ENCODE data around the gene SEMA4B.
"Not testable (repeated sequence)": the region's sequence is repeated elsewhere in the genome, so short reads cannot be mapped to it uniquely, and the experiment has no call there.

The SEMA4B gene

DNA sequence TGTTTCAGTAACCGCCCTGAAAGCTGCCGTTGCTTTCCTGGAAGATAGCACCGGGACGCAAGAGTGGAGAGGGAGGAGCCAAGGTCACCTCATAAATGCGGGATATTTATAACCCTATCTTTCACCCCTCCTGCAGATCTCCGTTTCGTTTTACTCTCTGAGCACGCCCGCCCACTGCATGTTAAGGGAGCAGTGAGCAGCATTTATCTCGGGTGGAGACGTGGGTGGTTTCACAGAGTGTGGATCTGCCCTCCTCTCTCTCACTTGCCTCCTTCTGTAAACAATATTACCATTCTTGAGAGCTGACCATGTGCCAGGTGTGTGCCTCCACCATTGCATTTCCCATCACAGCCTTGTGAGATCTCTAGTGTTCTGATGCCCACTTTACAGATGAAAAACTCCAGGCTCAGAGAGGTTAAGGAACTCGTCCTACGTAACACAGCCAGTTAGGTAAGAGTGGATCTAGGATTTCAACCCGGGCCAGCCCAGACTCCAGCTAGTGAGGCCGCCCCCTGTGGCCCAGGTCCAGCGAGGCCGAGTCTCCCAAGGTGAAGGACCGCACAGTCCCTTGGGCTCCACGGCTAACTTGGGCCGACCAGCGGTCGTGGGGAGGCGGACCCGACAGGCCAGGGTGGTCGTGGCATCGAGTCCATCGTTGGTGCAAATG is 16.9 kb upstream of the SEMA4B start:
- DNase-seq: no peak

DNA sequence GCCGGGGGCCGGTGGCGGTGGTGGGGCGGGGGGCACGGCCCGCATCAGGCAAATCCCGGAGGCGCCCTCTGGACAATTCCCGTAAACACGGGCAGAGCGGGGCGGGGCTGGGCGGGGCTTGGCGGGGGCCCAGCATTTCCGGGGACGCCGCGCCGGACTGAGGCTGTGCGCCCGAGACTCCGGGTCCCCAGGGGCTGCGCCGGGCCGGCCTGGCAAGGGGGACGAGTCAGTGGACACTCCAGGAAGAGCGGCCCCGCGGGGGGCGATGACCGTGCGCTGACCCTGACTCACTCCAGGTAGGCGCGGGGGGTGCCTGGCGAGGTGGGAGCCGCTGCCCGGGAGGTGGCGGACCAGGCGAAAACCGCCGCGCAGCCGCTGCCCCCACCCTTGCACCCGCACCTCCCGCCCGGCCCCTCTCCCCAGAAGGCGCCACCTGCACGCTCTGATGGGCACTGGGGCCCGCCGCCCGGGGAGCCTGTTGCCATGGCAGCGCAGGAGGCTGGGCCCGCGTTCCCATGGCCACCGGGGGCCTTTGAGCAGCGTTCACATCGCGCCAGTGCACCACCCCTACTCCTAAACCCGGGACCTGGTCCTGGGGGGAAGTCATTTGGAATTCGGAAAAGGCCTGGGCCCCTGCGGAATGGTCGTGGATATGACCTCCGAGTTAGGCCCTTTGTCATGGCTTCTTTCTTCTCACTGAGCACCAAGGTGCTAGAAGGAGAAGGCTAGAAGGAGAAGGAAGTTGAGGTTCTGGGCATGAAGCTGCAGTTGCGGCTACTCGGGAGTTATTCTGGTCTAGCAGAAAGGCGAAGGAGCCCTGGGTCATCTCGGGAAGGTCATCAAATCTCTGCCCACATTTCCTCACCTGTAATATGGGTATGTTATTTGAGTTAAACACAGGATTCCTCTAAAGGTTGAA is 16.1 kb upstream of the SEMA4B start:
- DNase-seq: peak; percentile 63

DNA sequence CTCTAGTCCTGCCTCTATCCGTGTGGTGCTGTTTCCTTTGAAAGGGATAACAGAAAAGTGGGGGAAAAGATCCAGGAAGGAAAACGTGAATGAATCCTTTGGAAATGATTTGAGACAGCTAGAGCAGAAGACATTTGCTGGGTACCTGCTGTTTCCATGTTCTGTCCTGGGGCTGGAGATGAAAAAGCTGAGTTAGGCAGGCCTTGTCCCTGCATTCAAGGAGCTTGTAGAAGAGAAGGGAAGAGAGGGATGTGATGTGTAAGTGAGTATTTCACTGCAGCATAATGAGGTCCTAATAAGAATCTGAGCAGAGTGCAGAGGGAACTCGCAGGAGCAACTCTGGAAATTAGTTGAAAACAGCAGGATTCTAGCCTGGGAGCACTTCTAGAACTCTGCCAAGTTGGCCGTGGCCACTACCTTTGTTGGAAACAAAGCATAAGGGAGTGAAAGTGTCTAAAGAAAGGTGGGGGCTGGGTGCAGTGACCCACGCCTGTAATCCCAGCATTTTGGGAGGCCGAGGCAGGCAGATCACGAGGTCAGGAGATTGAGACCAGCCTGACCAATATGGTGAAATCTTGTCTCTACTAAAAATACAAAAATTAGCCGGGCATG is 13.8 kb upstream of the SEMA4B start:
- no peak for DNase-seq

DNA sequence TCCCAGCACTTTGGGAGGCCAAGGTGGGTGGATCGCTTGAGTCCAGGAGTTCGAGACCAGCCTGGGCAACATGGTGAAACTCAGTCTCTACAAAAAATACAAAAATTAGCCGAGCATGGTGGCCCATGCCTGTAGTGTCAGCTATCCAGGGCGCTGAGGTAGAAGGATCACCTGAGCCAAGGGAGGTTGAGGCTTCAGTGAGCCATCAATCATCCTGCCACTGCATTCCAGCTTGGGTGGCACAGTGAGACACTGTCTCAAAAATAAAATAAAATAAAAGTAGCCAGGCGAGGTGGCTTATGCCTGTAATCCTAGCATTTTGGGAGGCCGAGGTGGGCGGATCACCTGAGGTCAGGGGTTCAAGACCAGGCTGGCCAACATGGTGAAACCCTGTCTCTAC is 13.1 kb upstream of the SEMA4B start:
- not testable (repeated sequence) for DNase-seq

DNA sequence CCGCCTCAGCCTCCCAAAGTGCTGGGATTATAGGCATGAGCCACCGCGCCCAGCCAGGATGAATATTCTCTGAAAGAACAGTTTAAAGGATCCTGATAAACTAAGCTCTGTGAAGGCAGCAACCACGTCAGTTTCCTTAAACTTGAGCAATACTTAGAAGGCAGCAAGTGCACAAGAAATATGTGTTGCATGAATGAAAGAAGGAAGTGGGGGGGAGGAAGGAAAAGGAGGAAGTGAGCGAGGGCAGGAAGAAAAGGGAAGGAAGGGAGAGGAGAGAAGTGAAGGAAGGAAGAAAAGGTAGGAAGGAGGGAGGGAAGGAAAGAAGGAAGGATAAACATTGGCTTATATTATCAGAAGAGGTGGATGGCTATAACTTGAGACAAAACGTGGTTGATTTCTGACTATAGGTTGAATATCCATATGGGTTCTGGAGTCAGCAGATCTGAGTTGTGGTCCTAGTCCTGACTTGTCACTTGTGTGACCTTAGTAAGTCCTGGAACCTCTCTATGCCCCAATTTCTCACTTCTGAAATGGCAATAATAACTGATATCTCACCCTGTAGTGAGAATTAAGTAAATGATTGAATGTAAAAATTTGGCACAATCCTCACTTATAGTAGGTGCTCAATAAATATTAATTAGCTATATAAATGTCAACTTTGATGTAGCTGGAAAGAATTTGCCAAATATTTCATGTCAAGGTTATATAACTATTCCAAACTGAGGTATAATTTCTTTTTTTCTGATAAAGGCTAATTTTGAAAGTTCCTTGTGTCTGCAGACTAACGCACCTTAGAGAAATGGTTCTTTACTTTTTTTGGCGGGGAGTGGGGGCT is 12.0 kb upstream of the SEMA4B start:
- DNase-seq: no peak

DNA sequence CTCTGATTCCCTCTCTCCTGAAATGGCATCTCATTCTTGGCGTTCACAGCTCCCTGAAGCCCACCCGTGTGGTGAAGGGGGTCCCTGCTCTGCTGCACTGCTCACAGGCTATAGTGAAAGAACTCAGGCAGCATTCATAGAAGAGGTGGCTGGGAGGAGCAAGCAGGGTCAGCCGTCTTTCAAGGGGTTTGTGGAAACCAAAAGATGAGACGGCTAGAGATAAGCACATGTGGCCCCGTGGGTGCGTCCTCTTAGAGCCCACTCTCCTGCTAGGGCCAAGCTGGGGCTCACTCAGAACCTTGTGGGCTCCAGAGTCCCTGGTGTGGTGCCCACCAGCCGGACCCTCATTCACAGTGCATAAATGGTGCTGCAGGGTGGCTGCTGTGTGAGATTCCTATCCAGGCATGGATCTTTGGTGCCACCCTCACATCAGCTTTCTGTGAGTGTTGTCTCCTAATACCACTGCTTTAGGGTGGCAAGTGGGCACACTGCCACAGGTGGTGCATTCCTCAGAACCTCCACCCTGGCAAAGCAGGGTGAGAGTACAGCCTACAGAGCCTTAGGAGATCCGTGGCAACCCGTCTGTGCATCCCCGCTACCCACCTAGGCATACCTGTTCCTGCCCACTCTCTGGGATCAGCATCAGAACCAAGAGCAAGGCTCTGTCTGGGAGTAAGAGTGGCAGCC is 11.2 kb upstream of the SEMA4B start:
- DNase-seq: no peak

DNA sequence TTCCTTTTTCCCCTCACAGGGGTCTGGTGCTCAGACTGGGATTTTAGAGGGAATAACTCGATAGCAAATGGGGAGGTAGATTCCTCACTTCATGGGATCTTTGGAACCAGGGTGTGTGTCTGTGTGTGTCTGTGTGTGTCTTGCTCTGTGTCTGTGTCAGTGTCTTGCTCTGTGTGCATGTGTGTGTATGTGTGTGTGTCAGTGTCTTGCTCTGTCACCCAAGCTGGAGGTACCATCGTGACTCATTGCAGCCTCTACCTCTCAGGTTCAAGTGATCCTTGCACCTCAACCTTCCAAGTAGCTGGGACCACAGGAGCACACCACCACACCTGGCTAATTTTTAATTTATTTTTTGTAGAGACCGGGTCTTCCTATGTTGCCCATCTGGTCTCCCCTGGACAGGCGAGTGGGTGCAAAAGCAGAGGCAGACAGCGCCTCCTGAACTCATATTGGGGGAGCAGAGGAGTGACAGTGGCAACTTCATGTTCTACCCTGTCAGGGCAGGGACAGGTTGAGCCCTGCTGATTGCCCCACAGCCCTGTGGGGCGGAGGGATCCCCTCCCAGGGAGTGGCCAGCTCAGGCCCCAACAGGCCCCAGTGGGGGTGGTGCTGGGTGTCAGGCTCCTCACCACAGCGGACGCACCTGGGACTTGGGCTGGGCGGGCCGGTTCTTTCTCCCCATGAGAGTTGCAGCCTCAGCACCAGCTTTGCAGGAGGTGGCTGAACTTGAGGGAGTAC is 10.4 kb upstream of the SEMA4B start:
- no peak for DNase-seq

DNA sequence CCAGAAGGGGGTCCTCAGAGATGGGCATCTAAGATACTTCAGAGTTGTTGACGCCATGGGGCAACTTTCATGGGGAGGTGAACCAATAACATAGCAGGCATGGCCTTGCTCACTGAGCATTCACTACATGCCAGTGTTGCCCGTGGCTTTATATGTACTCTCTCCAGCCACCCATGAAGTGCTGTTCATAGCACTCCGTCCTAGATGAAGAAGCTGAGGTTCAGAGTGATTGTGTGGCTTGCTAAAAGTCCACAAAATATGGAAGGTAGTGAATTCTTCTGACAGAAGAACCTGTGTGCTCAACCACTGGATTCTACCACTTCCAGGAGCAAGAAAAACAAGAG is 9.8 kb upstream of the SEMA4B start:
- no peak for DNase-seq

DNA sequence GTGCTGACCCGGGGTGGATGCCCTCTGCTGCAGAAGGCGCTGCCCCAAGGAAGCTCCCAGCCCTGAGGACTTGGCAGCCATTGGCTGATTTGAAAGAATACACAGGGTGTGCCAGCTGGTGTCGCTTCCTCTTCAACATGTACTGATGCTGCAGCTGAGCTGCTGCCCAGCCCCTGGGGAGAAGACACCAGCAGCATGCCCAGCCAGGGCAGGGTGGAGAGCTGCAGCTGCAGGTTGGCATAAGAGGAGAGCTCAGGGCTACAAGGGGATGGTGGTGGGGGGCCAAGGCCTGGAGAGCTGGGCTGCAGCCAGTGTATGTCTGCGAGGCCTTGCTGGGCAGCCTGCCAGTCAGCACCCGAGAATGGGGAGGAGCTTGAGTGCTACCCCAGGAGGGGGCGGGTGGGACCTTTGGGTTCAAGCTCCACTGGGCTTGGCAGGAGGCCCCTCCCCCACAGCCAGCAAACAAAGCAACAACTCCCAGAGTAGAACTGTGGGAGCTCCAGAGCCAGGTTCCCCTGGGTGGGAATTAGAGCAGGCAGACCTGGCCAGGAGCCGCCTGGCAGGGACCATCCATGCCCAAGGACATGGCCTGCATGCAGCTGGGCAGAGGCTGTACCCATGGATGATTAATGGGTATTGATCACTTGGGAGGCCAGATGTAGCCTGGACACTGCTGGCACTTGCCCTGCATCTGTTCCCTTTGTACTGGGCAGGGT is 9.2 kb upstream of the SEMA4B start:
- DNase-seq: no peak

DNA sequence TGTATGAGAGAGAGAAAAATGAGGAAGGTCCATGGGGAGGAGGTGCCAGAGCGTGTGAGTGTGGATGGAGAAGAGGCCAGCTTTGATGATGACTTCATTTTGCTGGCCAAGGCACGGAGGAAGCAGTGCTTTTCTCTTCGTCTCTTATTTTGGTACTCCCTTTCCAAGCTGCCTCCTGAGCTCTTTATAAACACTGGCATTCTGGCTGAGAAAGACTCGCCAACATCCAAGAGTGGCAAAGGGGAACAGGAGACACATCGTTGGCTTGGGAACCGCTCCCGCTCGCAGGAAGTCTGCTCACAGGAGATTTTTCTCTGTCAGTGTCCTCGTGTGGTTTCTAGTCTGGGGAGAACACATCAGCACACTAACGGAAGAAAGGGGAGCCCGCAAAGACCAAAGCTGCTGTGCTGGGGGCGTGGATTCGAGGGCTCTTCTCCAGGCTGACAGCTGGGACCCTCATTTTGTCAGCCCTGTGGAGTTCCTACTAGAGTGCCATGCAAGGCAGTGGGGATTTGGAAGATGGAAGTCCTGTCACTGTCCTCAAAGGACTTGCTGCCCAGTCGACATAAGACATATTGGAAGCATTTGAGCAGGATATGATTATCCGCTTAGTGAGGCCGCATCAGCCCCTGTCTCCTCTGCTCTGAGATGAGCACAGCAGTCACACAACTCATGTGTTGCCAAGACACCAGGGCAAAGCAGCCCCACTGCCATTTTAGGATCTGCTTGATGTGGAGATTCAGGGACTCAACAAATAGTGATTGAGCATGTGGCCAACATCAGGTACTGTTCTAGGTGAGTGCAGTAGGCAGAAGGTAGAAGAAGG is 8.0 kb upstream of the SEMA4B start:
- no peak for DNase-seq

DNA sequence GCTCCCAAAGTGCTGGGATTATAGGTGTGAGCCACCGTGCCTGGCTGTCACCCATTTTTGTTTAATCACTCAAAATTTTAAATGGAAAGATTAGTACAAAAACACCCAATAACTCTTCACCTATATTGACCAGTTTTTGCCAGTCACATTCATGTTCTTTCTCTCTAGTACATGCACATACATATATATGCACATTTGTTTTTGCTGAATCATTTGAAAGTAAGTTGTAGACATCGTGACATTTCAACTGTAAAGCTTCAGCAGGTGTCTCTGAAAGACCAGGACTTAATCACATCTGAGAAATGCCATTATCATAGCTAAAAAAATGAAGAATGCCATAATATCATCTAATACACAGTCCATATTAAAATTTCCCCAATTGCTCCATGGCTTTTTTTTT is 6.5 kb upstream of the SEMA4B start:
- no peak for DNase-seq

DNA sequence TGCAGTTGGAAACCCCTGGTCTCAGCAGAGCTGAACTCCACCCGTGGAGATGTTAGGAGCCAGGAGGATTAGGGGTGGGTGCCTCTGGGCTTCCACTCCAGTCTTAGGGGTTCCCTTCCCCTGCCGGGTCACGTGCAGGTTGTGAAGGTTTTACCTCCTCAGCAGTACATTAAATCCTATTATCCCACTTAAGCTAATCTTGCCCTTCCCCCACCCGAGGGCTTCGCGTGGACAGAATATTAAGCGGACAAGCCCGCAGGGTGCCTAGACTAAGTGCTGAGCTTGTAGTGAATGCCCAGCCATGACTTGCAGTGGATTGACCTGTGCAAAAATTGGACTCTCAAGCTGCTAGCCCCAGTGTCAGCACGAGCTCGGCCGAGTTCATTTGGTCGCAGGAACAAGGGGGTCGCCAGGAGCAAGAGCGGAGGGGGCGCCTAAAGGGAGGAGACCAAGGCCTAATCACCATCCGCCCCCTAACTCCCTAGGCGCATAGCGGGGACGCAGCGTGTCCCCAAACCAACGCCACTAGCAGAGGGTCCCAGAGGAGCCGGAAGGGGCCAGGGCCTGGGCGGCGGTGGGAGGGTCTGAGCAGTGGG is 498 bp upstream of the SEMA4B start:
- no peak for DNase-seq

DNA sequence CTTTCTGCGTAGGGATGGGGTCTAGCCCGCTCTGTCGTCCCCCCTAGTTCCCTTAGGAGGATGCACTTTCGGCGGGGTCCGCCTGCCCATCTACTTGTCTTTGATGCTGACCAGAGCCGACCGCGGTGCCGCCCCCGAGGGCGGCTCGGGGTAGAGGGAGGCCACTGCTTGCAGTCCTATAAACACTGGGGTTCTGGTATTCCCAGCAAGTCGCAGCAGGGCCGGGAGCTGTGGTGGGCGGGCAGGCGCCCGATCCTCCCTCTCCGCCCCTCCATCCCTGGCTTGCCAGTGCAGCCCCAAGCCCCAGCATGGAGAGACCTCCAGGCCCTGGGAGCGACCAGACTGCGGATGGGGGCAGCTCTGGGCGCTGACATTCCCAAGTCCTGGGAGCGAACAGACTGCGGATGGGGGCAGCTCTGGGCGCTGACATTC is 830 bp downstream of the SEMA4B start:
- DNase-seq: no peak

DNA sequence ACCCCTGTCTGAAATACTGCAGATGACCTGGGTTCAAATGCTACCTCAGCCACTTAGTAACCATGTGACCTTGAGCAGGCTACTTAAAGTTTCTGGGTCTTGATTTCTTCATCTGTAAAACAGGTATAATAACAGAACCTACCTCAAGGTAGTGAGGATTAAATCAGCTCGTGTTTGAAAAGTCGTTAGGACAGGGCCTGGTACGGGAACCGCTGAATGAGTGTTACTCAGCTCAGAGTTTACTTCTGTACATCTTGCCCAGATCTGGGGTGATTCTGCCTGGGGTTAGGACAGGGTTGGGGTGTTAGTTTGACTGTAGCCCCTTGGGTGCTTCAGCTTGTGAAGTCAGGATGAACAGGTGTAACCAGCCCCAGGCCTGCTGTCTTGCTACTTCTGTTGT is 1.8 kb downstream of the SEMA4B start:
- DNase-seq: no peak

DNA sequence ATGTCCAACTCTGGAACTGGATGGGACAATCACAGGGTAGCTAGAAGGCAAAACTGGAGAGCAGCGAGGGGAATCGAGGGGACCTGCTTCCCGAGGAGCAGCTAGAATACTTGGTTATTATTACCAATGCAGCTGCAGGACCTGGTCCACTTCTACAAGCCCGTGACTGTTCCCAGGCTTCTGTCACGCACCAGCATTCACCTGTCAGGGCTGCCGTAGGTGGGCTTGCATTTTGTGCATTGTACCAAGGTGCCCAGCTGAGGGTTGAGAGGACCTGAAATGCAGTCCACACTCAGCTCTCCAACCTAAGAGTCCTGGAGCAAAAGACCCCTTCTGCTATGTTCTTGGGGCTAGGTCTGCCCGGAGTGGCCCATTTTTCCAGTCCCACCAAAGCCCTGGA is 2.3 kb downstream of the SEMA4B start:
- DNase-seq: no peak

DNA sequence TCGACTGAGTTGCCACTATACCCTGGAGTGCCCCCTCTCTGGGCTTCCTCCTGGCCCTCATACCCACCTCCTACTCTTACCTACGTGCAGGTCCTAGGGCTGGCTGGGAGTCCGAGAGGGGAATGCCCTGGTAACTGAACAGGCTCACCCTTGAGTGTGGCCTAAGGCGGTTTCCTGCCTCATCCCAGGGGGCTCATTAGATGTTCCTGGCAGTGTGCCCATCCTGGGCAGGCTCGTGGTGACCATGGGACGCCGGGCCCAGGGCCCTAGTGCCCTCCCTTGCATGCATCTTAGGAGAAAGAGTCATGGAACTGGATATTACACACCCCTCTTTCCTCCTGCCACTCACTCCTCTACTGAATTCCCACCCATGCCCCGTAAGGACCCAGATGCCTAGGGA is 2.8 kb downstream of the SEMA4B start:
- no peak for DNase-seq

DNA sequence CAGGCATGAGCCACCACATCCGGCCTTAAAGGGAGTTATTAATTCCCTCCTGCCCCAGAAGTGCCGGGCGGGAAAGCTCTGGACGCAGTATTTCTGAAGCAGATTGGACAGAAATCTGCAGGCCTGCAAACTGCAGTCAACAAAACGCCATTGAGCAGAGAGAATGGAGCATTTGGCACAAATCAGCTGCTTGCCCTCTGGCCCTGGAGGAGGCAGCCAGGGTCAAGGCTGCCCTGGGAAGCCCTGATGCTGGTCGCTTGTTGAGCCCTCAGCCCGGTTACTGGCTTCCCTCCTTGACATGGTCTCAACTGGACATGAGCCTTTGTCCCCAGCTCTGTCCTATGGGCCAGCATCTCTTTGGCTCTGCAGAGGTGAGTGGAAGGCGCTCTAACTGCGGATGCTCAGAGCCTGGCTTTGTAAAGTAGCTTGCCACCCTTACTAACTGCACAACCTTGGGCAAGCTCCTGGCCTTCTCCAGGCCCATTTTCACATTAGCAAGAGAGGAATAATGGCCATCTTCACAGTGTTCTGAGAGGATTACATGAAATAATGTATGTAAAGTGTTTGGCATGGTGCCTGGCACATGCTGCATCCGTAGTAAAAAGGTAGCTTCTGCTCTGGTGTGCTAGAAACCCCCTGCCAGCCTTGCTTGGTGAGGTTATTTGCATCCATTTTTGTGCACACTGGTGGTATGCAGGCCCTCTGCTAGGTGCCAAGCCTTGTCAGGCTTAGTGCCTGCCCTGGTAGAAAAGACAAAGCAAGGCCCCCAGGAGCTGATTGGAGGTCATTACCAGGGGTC is 4.1 kb downstream of the SEMA4B start:
- DNase-seq: no peak

DNA sequence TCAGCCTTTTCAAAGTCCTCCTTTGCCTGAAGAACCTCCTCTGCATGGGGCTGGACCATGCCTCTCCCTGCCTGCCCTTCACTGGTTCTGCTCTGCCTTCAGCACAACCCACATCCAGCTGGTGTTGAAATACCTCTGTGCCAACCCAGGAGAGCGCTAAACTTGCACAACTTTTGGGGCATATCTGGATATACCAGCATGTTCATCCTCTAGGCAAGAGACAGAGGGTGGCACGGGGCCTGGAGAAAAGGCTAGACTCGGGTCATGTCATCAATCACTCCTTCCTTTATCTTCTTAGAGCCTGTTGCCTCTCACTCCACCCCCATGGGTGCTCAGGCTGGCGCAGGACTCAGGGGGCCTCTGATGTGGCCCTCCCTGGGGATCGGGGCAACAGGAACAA is 4.8 kb downstream of the SEMA4B start:
- DNase-seq: no peak

DNA sequence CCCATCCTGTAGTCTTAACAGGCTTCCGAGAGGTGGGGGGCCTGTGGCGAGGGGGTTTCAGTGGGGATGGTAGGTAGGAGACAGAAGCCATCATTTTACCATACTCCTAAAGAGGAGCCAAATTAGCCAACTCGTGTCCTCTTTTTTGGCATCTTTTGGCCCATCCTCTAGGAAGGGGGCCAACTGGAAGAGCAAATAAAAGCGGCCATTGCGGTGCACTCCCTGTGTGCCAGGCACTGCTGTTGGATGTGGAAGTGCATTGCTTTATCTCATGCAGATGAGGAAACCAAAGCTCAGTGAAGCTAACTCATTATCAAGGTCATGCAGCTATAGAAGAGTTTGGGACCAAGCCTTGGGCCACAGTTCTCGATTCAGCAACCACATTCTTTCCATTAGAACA is 6.1 kb downstream of the SEMA4B start:
- DNase-seq: no peak

Data from central memory CD4-positive, alpha-beta T cell (primary cell).